GM12872 (cell line): ENCODE measurements around the gene MORN1.

ENCODE experiments used
- TF ChIP-seq, protein P1 (sequence below): IDR thresholded peaks from 3 replicates; pipeline ENCODE4 v1.5.1; 2011; ENCODE audit warnings: low read depth, mild to moderate bottlenecking, low read length, moderate library complexity; ENCODE audit not compliant: insufficient read depth

The MORN1 gene

GRCh38 chr1:2435091-2435490, 43.7 kb upstream of the MORN1 start:
- TF ChIP-seq, protein P1, sequence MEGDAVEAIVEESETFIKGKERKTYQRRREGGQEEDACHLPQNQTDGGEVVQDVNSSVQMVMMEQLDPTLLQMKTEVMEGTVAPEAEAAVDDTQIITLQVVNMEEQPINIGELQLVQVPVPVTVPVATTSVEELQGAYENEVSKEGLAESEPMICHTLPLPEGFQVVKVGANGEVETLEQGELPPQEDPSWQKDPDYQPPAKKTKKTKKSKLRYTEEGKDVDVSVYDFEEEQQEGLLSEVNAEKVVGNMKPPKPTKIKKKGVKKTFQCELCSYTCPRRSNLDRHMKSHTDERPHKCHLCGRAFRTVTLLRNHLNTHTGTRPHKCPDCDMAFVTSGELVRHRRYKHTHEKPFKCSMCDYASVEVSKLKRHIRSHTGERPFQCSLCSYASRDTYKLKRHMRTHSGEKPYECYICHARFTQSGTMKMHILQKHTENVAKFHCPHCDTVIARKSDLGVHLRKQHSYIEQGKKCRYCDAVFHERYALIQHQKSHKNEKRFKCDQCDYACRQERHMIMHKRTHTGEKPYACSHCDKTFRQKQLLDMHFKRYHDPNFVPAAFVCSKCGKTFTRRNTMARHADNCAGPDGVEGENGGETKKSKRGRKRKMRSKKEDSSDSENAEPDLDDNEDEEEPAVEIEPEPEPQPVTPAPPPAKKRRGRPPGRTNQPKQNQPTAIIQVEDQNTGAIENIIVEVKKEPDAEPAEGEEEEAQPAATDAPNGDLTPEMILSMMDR, result no peak

- TF ChIP-seq, protein P1, result no peak
Observed at GRCh38 chr1:2433936-2434655, 42.7 kb upstream of the MORN1 start.

DNA sequence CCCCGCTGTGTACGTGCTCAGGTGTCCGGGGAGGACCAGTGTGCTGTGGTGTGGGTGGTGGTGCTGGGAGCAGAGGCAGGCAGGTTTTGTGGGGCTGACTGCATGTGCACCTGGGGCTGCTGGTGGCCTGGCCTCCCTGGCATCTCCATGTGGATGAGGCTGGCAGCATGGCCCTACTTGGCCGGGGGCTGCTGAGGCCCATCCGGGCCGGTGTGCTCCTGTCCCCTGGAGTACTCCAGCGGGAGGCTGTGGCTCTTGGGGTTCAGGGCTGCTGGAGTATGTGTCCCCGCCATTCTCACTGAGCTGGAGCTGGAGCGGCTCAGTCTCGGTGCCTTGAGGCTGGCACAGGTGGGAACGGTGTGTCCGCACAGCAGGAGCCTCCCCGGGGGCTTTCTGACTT, 41.8 kb upstream of the MORN1 start:
- TF ChIP-seq, protein P1, result no peak

GRCh38 chr1:2432441-2432844, 41.1 kb upstream of the MORN1 start:
- TF ChIP-seq, protein P1, result no peak

- TF ChIP-seq, protein P1, result no peak
Observed at GRCh38 chr1:2431518-2431917, 40.2 kb upstream of the MORN1 start.

GRCh38 chr1:2431103-2431502, 39.7 kb upstream of the MORN1 start:
- TF ChIP-seq, protein P1, result no peak

DNA sequence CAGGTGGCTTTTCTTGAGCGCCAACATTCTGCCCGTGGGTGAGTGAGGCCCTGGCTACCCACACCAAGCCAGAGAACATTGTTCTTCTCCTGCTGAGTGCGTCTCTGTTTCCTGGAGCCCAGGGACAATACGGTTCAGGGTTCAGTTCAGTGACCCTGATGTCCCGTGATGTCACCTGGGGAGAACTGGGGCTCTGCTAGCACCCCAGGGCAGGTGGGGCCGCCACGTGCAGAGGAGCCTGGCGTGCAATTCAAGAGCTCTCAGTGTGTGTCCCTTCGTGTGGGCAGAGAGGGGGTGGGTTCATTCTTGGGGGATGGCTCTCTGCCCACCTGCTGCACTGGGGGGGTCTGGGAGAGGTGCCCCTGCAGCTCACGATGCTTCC, 39.2 kb upstream of the MORN1 start:
- TF ChIP-seq, protein P1, result no peak
